ENCODE results near the gene C2CD2.
"Not testable (repeated sequence)": the region's sequence is repeated elsewhere in the genome, so short reads cannot be mapped to it uniquely, and the experiment has no call there.

C2CD2 gene

DNA sequence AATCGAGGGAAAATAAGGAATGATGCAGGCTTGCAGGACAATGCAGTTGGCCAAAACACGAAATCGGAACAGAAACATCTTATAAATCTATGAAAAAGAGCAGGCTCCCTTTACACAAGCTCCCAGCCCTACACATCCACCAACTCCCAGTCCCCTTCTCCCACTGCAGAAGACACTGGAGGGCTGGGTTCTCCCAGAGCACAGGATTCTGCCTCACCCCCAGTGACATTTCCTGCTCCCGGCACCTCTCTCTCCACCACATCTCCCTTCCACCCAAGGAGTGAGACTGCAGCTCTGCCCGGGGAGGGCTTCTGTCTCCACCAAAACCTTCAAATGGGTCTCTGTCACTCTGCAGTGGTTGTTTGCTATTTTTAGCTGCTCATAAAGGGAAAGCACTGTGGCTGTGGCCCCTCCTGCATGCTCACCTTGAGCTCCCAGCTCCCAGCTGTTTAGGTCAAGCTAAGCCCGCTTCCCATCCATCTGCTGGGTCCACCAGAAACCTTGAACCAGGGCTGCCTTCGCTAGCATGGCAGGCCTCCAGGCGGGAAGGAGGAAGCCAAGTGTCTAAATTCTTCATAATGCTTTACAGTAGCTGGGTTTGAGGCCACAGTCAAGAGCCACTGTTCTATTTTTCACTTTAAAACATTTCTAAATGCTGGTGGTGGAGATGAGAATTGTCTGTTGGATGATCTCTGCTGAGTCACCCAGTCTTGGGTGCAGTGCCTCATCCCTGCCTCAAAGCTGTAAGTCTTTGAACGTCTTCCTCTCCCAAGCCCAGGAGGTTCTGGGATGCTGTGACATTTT, 3.3 kb upstream of the C2CD2 start:
- no peak for DNase-seq

DNA sequence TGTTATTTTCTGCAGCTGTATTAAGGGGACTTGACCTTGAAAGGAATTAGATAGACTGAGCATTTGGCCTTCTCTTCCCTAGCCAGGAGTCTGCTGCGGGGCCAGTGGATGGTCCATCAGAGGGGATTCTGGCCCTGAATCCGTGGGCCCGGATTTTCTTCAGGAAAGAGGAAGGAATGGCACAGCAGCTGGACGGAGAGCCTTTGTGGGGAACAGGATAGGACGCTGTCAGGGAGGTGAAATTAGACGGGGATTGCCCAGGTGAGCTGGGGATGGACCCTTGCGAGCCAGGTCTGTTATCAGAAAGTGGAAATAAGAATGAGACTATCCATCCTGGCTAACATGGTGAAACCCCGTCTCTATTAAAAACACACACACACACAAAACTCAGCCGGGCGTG, 1.7 kb upstream of the C2CD2 start:
- DNase-seq = no peak

DNA sequence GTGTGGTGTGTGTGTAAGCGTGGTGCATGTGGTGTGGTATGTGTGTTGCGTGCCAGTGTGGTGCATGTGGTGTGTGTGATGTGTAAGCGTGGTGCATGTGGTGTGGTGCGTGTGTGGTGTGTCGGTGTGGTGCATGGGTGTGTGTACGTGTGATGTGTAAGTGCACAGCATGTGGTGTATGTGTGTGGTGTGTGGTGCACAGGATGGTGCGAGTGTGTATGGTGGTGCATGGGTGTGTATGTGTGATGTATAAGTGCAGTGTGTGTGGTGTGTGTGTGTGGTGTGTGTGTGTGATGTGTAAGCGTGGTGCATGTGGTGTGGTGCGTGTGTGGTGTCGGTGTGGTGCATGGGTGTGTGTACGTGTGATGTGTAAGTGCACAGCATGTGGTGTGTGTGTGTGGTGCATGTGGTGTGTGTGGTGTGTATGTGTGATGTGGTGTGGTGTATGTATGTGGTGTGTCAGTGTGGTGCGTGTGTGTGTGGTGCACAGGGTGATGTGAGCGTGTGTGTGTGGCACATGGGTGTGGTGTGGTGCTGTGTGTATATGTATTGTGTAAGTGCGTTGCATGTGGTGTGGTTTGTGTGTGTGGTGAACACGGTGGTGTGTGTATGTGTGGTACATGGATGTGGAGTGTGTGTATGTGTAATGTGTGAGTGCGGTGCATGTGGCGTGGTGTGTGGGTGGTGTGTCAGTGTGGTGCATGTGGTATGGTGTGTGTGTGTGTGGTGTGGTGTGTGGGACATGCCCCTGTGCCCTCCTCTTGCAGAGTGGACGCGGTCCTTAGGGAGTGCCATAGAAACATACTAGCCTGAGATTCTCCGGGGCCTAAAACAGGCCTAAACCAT, 1.1 kb upstream of the C2CD2 start:
- no peak for DNase-seq

DNA sequence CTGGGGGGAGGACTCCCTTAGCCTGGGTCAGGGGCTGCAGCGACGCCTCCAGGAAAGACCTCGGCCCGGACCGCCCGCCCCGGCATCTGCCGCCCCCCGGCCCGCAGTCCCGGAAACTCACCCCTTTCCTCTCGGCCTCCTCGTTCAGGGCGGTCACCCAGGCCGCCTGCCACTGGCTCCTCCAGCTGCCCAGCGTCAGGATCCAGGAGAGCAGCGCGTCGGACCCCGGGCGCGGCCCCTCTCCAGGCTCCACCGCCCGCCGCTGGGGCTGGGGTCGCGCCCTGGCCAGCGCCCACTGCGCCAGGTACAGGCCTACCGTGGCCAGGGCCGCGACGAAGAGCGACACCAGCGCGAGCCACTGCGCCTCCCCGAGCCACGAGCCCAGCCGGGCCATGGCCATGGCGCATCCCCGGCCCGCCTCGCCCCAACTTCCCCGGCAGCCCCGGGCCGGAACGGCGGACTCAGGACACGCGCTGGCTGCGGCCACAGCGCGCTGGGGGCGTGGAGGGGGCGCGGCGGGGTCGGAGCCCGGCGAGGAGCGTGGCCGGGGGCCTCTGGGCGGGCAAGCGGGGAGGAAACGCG, 478 bp downstream of the C2CD2 start:
- DNase-seq = no peak

GRCh38 chr21:41952568-41953248, 1.1 kb downstream of the C2CD2 start:
- no peak for DNase-seq

DNA sequence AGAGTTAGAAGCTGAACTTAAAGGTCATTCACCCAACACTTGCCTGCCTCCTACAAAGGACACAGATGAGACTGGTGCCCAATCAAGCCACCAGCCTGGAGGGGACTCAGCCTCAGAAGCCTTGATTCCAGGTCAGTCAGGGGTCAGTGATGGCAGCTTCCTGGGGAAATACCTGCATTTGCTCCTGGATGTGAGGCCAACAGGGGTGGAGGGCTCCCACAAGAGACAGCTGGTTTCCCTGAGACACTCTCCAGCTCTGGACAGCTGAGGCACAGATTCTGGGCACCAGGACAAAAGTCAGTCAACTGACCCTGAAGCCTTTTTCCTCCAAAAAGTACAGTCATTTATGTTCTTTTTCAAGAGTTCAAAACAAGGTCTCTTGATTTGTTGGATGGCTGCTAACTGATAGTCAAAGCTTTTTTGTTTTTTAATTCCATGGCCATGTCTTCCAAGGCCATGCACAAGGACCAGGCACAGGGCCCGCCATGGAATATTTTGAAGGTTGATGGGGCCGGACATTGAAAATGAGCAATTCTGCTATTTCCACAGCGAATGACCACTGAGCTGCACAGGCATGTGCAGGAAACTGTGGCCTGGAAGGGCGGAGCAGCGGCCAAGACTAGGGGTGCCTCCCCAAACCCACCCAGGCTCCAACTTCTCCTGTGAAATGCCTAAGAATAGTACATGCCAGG, 1.8 kb downstream of the C2CD2 start:
- no peak for DNase-seq

DNA sequence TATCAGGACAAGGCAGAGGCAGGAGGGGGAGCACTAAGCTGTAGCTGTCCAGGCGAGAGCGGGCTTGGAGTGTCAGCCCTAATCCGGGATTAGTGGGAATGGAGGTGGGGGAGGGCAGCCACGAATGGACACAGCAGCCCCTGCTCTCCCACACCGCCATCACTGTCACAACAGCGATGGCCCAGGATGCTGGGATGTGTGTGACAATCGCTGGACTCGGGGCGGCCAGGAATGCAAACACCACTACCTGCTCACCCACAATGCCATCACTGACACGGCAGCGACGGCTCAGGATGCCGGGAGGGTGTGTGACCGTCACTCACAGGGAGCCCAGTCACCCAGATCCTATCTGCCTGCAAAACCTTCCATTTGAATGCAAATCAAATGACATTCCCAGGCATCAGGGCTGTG, 2.9 kb downstream of the C2CD2 start:
- no peak for DNase-seq

- DNase-seq = not testable (repeated sequence)
Measured at GRCh38 chr21:41949631-41950030, 4.2 kb downstream of the C2CD2 start.

GRCh38 chr21:41948901-41949300, 4.9 kb downstream of the C2CD2 start:
- no peak for DNase-seq

GRCh38 chr21:41948078-41948895, 5.5 kb downstream of the C2CD2 start:
- no peak for DNase-seq

- DNase-seq = no peak
Measured at GRCh38 chr21:41945982-41946381, 7.8 kb downstream of the C2CD2 start.

DNA sequence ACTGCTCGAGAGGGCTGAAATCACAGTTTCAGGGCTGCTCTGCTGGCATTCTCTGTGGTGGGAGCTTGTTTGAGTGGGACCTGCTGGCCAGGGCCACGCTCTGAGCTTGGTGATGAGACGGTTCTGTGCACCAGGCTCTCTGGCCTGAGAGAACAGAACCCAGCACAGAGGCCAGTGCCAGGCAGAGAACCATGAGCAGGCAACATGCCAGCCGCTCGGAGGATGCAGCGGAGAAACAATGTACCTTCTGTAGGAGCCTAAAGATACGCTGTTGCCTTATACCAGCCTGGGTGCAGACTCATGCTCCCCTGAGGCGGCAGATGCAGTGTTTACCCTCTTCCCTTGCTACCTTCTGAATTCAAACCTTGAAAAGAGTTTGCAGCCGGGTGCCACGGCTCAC, 10.0 kb downstream of the C2CD2 start:
- no peak for DNase-seq

DNA sequence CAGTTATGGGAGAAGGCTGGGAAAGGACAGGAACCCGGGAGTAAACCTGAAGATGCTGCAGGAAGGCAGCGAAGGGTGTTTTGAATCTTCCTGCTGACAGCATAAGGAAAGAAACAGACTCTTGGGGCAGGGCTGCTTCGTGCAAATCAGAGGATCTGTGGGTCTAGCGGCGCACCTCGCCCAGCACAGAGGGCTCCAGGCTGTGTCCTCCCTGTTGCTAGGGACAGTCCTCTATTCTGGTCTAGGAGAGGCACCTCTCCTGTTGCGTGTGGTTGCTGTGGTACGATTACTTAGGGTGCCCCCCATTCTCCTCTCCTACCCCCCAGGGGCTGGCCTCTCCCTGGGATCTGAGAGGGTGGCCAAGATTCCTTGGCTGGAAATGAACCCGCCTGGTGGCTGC, 11.4 kb downstream of the C2CD2 start:
- DNase-seq = no peak

DNA sequence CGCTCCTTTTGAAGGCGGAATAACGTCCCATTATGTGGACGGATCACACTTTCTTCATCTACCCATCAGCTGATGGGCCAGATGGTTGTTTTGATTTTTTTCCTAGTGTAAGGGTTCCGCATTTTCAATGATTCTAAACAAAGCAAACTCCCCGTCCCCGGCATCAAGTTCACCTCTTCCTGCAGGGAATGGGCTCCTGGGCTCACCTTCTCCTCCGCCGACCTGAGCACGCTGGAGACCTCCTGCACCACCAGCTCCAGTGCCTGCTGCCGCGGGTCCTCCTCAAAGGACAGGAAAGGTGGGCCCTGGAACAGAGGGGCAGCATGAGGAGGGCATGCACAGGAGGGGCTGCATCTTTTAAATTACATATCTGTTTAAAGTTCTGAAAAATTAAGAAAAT, 11.9 kb downstream of the C2CD2 start:
- no peak for DNase-seq

DNA sequence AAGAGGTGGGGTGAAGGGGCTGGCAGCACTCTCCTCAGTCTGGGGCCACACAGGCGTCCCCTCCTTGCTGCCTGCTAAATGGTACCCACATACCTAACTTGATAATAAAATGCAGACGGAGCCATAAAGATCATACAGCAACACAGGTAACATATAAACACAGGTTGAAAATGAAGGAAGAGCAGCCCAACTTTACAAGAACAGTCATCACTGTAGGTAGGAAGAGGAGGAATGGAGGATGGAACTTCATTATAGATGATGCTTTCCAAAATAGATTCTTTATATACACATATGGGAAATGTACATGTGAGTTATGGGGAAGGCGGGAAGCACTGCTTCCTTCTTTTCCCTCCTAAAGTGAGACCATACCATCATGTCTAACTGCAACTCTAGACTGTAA, 13.4 kb downstream of the C2CD2 start:
- DNase-seq = no peak

DNA sequence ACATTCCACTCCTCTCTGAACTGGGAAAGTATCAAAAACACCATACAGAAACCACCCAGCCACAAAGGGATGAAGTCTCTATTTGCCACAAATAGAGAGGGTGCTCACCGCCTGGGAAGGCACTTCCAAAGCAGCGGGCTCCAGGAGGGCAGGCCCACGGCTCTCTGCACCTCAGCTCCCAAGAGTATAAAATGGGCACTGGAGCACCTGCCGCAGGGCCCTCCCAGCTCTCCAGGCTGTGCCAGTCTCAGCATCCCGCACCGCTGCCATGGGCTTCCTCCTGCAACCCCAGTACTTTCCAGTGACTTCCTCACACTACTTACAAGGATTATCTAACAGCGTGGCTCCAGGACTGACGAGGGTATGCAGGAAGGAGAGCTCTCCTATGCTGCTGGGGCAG, 14.4 kb downstream of the C2CD2 start:
- no peak for DNase-seq

- no peak for DNase-seq
Measured at GRCh38 chr21:41933313-41934079, 20.3 kb downstream of the C2CD2 start.

DNA sequence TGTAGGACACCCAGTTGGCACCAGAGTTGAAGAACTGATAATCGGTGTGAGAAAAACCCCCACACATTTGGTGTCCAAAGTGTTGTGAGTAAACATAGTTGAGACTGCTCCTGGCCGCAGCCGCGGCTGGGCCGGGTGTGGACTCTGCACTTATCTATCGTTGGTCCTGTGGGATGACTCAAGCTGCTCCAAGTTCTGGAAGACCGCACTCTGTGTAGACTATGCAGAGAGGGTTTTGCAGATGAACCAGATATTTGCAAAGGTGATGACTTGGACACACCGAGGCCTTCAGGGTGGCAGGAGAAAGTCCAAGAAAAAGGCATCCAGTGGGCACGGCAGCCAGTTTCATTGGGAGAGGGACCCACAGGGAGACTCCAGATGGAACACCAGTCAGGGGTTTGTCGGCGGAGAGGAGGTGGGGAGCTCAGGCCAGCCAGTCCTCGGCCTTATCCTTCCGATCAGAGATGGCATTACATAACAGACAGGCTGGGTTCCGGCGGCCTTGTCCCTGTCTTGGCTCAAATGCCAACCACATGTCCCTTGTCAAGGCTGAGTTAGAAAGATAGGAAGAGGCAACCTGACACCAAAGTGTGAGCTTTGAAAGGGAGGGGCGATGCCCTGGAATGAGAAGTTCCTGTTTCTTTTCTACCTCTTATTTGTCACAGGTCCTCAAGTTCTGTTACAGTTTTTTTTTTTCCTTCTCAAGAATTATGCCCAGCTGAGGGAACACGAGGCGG, 21.1 kb downstream of the C2CD2 start:
- DNase-seq = no peak

DNA sequence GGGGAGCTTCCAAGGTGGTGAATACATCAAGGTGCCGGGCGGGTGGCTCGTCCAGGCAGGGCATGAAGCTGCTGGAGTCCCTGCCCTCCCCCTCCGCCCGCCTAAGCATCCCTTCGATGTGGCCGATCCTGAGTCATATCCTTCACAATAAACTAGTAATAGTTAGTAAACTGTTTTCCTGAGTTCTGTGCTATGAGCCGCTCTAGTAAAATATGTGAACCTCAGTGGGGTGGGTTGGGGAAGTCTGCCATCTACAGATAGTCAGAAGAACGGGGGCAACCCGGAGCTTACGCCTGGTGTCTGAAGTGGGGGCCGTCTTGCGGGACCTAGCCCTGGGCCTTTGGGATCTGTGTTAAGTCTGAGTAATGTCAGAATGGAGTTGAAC, 21.6 kb downstream of the C2CD2 start:
- no peak for DNase-seq

- DNase-seq = no peak
Measured at GRCh38 chr21:41931041-41931451, 22.8 kb downstream of the C2CD2 start.

Measured in CD4-positive, alpha-beta T cell treated with Interleukin-4 for 4 hours (primary cell).